K562 (cell line): ENCODE measurements around the gene ELOVL1. TPM values are rescaled to one million over a fixed set of nuclear protein-coding genes. Genes with fewer than 3 reads are reported as not detected.

Experiments
- BMI1 ChIP-seq: fragments of 150-350 bp; IDR thresholded peaks from 2 replicates; pipeline ENCODE4 v1.6.1; 2014; ENCODE audit warnings: low read length
- DMBX1 ChIP-seq: fragments of 250-450 bp; sonication (Bioruptor Pico); IDR thresholded peaks from 2 replicates; pipeline ENCODE4 v1.8.0; 2022; ENCODE audit warnings: inconsistent platforms, mild to moderate bottlenecking, moderate library complexity, borderline replicate concordance
- KLF1 ChIP-seq: fragments of 450-650 bp; IDR thresholded peaks from 2 replicates; pipeline ENCODE4 v1.6.1; 2016; ENCODE audit warnings: missing genetic modification characterization, missing compliant biosample characterization
- ZBTB7A ChIP-seq: IDR thresholded peaks from 2 replicates; pipeline ENCODE4 v1.6.1; 2011; ENCODE audit warnings: low read depth, mild to moderate bottlenecking, low read length, moderate library complexity, borderline replicate concordance; ENCODE audit not compliant: control insufficient read depth
- polyA plus RNA-seq, 8 experiments: library from polyadenylated mRNA; depleted of rRNA in 4 of 8; stranded (reverse) in 5 of 8; unstranded in 3 of 8; fragments of >200 nt; fragmentation: Nextera tagmentation in 2 of 8; fragmentation: Illumina TruSeq in 1 of 8; extraction: Ambion mirVana in 2 of 8; extraction: Trizol in 1 of 8; gene quantifications; 2 replicates each; pipeline versions ENCODE4 v1.2.1 to v1.2.3, GENCODE V29; 2011 to 2014; ENCODE audit warnings: inconsistent platforms in 1 of 8, missing spikeins in 1 of 8
- total RNA-seq, 7 experiments: library from RNA; depleted of rRNA in 6 of 7; stranded (reverse); fragments of >200 nt in 6 of 7; fragmentation: Illumina TruSeq in 2 of 7; extraction: Trizol in 2 of 7; gene quantifications; 2 replicates each; pipeline versions ENCODE4 v1.2.1 to v1.2.3, GENCODE V29; 2011 to 2021; ENCODE audit warnings: low replicate concordance in 1 of 7
- TF ChIP-seq, protein P1 (sequence below), 2 experiments: fragments of 450-650 bp in 1 of 2; sonication (generic) in 1 of 2; formaldehyde crosslinking in 1 of 2; IDR thresholded peaks; 2 replicates each; pipeline versions ENCODE4 v1.7.1 to v1.9.0; 2016 to 2022; ENCODE audit warnings: inconsistent platforms in 1 of 2, mild to moderate bottlenecking in 1 of 2, missing genetic modification reagents in 1 of 2
- TF ChIP-seq, protein P2 (sequence below), 2 experiments: IDR thresholded peaks; 2 replicates each; pipeline ENCODE4 v1.6.1; 2011; ENCODE audit warnings: borderline replicate concordance in 1 of 2, control low read depth in 1 of 2, low read depth in 1 of 2, low read length in 1 of 2, mild to moderate bottlenecking in 1 of 2, mixed read lengths in 1 of 2, moderate library complexity in 1 of 2; ENCODE audit not compliant: insufficient read depth in 1 of 2, insufficient read length in 1 of 2, poor library complexity in 1 of 2, severe bottlenecking in 1 of 2; ENCODE audit errors: extremely low read depth in 1 of 2
- TF ChIP-seq, protein P3 (sequence below): fragments of 200-400 bp; formaldehyde crosslinking; IDR thresholded peaks from 2 replicates; pipeline ENCODE4 v1.6.1; 2017; ENCODE audit warnings: mild to moderate bottlenecking, low read depth, low read length, moderate library complexity

The ELOVL1 gene
- total and polyA plus RNA-seq, 9 of the 15 experiments (the other 6 are each of a cell fraction or from before 2014, with no cell fraction given), result 51.0 to 157 (median 70.3) TPM

DNA sequence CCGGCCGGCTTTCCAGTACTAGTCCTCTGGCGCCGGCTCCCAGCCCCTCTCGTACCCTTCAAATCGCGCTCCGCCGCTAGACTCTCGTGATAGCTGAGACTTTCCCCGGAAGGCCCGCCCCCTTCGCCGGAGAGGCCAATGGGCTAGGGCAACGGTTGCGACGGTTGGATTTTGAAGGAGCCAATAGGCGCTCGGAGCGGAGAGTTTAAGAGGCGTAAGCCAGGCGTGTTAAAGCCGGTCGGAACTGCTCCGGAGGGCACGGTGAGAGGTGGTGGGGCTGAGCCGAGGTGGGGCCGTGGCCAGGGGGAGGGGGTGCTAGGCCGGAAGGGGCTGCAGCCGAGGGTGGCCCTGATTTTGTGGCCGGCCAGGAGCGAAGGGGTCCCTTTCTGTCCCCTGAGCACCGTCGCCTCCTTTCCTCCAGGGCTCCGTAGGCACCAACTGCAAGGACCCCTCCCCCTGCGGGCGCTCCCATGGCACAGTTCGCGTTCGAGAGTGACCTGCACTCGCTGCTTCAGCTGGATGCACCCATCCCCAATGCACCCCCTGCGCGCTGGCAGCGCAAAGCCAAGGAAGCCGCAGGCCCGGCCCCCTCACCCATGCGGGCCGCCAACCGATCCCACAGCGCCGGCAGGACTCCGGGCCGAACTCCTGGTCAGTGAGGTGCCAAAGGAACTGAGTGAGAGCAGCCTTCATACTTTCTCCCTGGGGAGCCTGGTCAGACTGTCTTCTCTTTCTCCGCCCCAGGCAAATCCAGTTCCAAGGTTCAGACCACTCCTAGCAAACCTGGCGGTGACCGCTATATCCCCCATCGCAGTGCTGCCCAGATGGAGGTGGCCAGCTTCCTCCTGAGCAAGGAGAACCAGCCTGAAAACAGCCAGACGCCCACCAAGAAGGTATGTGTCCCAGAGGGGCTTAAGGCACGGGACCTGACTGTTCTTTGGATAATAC is 8.8 kb downstream of the ELOVL1 start, which contains the start of gene CDC20 (continued):
- TF ChIP-seq, protein P1, sequence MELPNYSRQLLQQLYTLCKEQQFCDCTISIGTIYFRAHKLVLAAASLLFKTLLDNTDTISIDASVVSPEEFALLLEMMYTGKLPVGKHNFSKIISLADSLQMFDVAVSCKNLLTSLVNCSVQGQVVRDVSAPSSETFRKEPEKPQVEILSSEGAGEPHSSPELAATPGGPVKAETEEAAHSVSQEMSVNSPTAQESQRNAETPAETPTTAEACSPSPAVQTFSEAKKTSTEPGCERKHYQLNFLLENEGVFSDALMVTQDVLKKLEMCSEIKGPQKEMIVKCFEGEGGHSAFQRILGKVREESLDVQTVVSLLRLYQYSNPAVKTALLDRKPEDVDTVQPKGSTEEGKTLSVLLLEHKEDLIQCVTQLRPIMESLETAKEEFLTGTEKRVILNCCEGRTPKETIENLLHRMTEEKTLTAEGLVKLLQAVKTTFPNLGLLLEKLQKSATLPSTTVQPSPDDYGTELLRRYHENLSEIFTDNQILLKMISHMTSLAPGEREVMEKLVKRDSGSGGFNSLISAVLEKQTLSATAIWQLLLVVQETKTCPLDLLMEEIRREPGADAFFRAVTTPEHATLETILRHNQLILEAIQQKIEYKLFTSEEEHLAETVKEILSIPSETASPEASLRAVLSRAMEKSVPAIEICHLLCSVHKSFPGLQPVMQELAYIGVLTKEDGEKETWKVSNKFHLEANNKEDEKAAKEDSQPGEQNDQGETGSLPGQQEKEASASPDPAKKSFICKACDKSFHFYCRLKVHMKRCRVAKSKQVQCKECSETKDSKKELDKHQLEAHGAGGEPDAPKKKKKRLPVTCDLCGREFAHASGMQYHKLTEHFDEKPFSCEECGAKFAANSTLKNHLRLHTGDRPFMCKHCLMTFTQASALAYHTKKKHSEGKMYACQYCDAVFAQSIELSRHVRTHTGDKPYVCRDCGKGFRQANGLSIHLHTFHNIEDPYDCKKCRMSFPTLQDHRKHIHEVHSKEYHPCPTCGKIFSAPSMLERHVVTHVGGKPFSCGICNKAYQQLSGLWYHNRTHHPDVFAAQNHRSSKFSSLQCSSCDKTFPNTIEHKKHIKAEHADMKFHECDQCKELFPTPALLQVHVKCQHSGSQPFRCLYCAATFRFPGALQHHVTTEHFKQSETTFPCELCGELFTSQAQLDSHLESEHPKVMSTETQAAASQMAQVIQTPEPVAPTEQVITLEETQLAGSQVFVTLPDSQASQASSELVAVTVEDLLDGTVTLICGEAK (IDR thresholded peaks at IDR 0.05), result peak; percentile 86
- TF ChIP-seq, protein P1 (CRISPR knock-in tag; IDR thresholded peaks at IDR 0.05), result peak; percentile 47; the same call in 1 of the 2 replicates
- TF ChIP-seq DMBX1 (CRISPR knock-in tag), result no peak
- TF ChIP-seq, protein P2, sequence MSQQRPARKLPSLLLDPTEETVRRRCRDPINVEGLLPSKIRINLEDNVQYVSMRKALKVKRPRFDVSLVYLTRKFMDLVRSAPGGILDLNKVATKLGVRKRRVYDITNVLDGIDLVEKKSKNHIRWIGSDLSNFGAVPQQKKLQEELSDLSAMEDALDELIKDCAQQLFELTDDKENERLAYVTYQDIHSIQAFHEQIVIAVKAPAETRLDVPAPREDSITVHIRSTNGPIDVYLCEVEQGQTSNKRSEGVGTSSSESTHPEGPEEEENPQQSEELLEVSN (IDR thresholded peaks at IDR 0.05; ENCODE audit: borderline replicate concordance in 1 of 2, extremely low read depth in 1 of 2, insufficient read depth in 1 of 2, insufficient read length in 1 of 2, low read depth in 1 of 2, low read length in 1 of 2, poor library complexity in 1 of 2, severe bottlenecking in 1 of 2), result no peak
- TF ChIP-seq BMI1, result no peak
- TF ChIP-seq KLF1 (tag), result no peak
- TF ChIP-seq, protein P3, sequence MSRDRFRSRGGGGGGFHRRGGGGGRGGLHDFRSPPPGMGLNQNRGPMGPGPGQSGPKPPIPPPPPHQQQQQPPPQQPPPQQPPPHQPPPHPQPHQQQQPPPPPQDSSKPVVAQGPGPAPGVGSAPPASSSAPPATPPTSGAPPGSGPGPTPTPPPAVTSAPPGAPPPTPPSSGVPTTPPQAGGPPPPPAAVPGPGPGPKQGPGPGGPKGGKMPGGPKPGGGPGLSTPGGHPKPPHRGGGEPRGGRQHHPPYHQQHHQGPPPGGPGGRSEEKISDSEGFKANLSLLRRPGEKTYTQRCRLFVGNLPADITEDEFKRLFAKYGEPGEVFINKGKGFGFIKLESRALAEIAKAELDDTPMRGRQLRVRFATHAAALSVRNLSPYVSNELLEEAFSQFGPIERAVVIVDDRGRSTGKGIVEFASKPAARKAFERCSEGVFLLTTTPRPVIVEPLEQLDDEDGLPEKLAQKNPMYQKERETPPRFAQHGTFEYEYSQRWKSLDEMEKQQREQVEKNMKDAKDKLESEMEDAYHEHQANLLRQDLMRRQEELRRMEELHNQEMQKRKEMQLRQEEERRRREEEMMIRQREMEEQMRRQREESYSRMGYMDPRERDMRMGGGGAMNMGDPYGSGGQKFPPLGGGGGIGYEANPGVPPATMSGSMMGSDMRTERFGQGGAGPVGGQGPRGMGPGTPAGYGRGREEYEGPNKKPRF, result no peak
- peak; percentile 23; the same call in 1 of the 2 replicates for TF ChIP-seq ZBTB7A
